ENCODE results near the gene MT1H. TPM values are rescaled to one million over a fixed set of nuclear protein-coding genes. Genes with fewer than 3 reads are reported as not detected.

The MT1H gene
- total and polyA plus RNA-seq, 2 donors = 0.85 to 50.7 TPM

DNA sequence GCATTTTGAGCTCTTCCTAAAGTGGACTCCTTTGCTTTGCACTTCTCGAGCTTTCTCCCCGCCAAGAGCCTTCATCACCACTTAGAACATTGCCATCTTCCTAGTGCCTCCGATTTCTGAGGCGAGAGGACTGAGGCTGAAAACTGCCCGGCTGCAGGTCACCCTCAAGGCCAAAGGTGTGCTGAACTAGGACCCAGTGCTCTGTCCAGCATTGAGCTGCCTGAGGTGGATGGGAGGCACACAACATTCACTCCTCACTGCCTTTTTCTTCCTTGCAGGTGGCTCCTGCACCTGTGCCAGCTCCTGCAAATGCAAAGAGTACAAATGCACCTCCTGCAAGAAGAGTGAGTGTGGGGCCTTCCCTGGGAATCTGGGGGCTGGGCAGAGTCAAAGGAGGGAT is 25.8 kb upstream of the MT1H start:
- peaks cover 86 to 100% of the 10 kb centered on the region in 2 donors for H3K27me3 ChIP-seq (ENCODE audit: control insufficient read depth in 2 of 2, insufficient read depth in 1 of 2, low read length in 1 of 2)
- 51% methylated on average over 5 of the region's 5 CpGs for WGBS
- H3K4me1 ChIP-seq (ENCODE audit: control insufficient read depth in 2 of 2, insufficient read depth in 2 of 2, low read length in 2 of 2) = peaks cover 7 to 10% of the 10 kb centered on the region in 2 donors
- H3K36me3 ChIP-seq (ENCODE audit: control insufficient read depth in 2 of 2, insufficient read depth in 2 of 2, low read length in 1 of 2) = no peaks in the 10 kb centered on the region
- no peak overlapping the region for H3K4me3 ChIP-seq (ENCODE audit: low read length in 2 of 2)
- no peak overlapping the region for H3K27ac ChIP-seq (ENCODE audit: low read depth in 1 of 2, low read length in 1 of 2)
- DNase-seq (ENCODE audit: low read depth in 6 of 9, low spot score in 9 of 9) = no peak
- no peaks in the 10 kb centered on the region for H3K9me3 ChIP-seq (ENCODE audit: control insufficient read depth in 2 of 2, insufficient read depth in 1 of 2, low read length in 1 of 2)

DNA sequence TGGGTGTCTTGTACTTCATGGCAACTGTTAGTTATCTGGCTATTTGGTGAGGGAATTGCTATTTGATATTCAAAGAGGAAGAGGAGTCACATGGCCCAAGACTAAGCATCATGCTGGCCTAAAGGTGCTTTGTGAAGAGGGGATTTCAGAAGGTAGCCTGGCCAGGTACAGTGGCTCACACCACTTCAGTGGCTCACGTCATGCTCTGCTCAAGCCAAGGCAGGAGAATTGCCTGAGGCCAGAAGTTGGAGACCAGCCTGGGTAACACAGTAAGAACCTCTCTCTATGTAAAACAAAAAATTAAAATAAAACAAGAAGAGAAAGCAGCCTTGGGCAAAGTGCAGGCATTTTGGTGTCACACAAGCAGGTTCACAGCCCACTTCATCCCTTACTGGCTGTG is 24.3 kb upstream of the MT1H start:
- H3K27me3 ChIP-seq (ENCODE audit: control insufficient read depth in 2 of 2, insufficient read depth in 1 of 2, low read length in 1 of 2) = peaks cover 78 to 99% of the 10 kb centered on the region in 2 donors
- DNase-seq (ENCODE audit: low read depth in 6 of 9, low spot score in 9 of 9) = no peak
- H3K4me1 ChIP-seq (ENCODE audit: control insufficient read depth in 2 of 2, insufficient read depth in 2 of 2, low read length in 2 of 2) = peaks cover 7 to 10% of the 10 kb centered on the region in 2 donors
- no peaks in the 10 kb centered on the region for H3K36me3 ChIP-seq (ENCODE audit: control insufficient read depth in 2 of 2, insufficient read depth in 2 of 2, low read length in 1 of 2)
- H3K27ac ChIP-seq (ENCODE audit: low read depth in 1 of 2, low read length in 1 of 2) = no peak overlapping the region
- 96% methylated on average over 1 of the region's 1 CpG for WGBS
- H3K4me3 ChIP-seq (ENCODE audit: low read length in 2 of 2) = no peak overlapping the region
- no peaks in the 10 kb centered on the region for H3K9me3 ChIP-seq (ENCODE audit: control insufficient read depth in 2 of 2, insufficient read depth in 1 of 2, low read length in 1 of 2)

DNA sequence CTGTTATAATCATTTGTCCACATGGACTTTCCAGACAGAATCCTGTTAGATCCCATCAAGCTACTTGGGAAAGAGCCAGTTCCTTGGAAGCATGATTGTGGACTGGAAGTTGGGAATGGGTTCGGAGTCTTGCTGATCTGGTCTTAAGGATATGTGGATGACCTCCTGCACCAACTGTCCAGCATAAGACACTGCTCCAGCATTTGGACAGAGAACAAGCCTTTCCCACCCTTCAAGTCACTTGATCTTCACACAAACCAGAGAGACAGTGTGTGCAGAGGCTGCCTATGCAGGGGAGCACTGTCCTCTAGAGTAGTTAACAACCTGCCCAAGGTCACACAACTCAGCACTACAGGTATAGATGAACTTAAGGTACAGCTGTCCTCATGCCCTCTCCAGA is 23.8 kb upstream of the MT1H start:
- 0% methylated on average over 1 of the region's 1 CpG for WGBS
- Histone ChIP-seq H3K9me3 (ENCODE audit: control insufficient read depth in 2 of 2, insufficient read depth in 1 of 2, low read length in 1 of 2) (no peaks in the 10 kb centered on the region), H3K27ac (ENCODE audit: low read depth in 1 of 2, low read length in 1 of 2) (no peak overlapping the region), H3K27me3 (ENCODE audit: control insufficient read depth in 2 of 2, insufficient read depth in 1 of 2, low read length in 1 of 2) (peaks cover 75 to 97% of the 10 kb centered on the region in 2 donors), H3K4me1 (ENCODE audit: control insufficient read depth in 2 of 2, insufficient read depth in 2 of 2, low read length in 2 of 2) (peaks cover 7 to 10% of the 10 kb centered on the region in 2 donors), H3K4me3 (ENCODE audit: low read length in 2 of 2) (no peak overlapping the region), H3K36me3 (ENCODE audit: control insufficient read depth in 2 of 2, insufficient read depth in 2 of 2, low read length in 1 of 2) (no peaks in the 10 kb centered on the region)
- DNase-seq (ENCODE audit: low read depth in 6 of 9, low spot score in 9 of 9) = no peak

GRCh38 chr16:56647641-56648431 is 21.8 kb upstream of the MT1H start:
- Histone ChIP-seq H3K4me3 (ENCODE audit: low read length in 2 of 2) (no peak overlapping the region), H3K4me1 (ENCODE audit: control insufficient read depth in 2 of 2, insufficient read depth in 2 of 2, low read length in 2 of 2) (peaks cover 7 to 10% of the 10 kb centered on the region in 2 donors), H3K27ac (ENCODE audit: low read depth in 1 of 2, low read length in 1 of 2) (no peak overlapping the region), H3K36me3 (ENCODE audit: control insufficient read depth in 2 of 2, insufficient read depth in 2 of 2, low read length in 1 of 2) (no peaks in the 10 kb centered on the region), H3K9me3 (ENCODE audit: control insufficient read depth in 2 of 2, insufficient read depth in 1 of 2, low read length in 1 of 2) (no peaks in the 10 kb centered on the region), H3K27me3 (ENCODE audit: control insufficient read depth in 2 of 2, insufficient read depth in 1 of 2, low read length in 1 of 2) (peaks cover 56 to 97% of the 10 kb centered on the region in 2 donors)
- 28% methylated on average over 33 of the region's 33 CpGs for WGBS
- DNase-seq (ENCODE audit: low read depth in 6 of 9, low spot score in 9 of 9) = no peak

DNA sequence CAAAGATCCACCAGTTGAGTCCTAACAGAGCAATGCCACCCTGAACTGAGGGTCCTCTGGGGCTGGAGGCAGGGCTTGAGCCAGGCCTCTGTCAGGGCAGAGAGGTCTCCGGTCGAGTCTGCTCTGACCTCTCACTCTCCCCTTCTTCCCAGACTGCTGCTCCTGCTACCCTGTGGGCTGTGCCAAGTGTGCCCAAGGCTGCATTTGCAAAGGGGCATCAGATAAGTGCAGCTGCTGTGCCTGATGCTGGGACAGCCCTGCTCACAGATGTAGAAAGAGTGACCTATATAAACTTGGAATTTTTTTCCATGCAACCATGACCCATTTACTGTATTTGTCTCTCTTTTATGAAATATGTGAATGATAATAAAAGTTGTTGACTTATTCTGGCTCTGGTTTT is 20.3 kb upstream of the MT1H start:
- peaks cover 44 to 93% of the 10 kb centered on the region in 2 donors for H3K27me3 ChIP-seq (ENCODE audit: control insufficient read depth in 2 of 2, insufficient read depth in 1 of 2, low read length in 1 of 2)
- no peaks in the 10 kb centered on the region for H3K4me1 ChIP-seq (ENCODE audit: control insufficient read depth in 2 of 2, insufficient read depth in 2 of 2, low read length in 2 of 2)
- no peaks in the 10 kb centered on the region for H3K9me3 ChIP-seq (ENCODE audit: control insufficient read depth in 2 of 2, insufficient read depth in 1 of 2, low read length in 1 of 2)
- no peaks in the 10 kb centered on the region for H3K36me3 ChIP-seq (ENCODE audit: control insufficient read depth in 2 of 2, insufficient read depth in 2 of 2, low read length in 1 of 2)
- DNase-seq (ENCODE audit: low read depth in 6 of 9, low spot score in 9 of 9) = no peak
- no peak overlapping the region for H3K27ac ChIP-seq (ENCODE audit: low read depth in 1 of 2, low read length in 1 of 2)
- WGBS = 97% methylated on average over 2 of the region's 2 CpGs
- H3K4me3 ChIP-seq (ENCODE audit: low read length in 2 of 2) = no peak overlapping the region

GRCh38 chr16:56649820-56650219 is 19.8 kb upstream of the MT1H start:
- WGBS = 90% methylated on average over 3 of the region's 3 CpGs
- Histone ChIP-seq H3K9me3 (ENCODE audit: control insufficient read depth in 2 of 2, insufficient read depth in 1 of 2, low read length in 1 of 2) (no peaks in the 10 kb centered on the region), H3K36me3 (ENCODE audit: control insufficient read depth in 2 of 2, insufficient read depth in 2 of 2, low read length in 1 of 2) (no peaks in the 10 kb centered on the region), H3K4me3 (ENCODE audit: low read length in 2 of 2) (no peak overlapping the region), H3K4me1 (ENCODE audit: control insufficient read depth in 2 of 2, insufficient read depth in 2 of 2, low read length in 2 of 2) (no peaks in the 10 kb centered on the region), H3K27ac (ENCODE audit: low read depth in 1 of 2, low read length in 1 of 2) (no peak overlapping the region), H3K27me3 (ENCODE audit: control insufficient read depth in 2 of 2, insufficient read depth in 1 of 2, low read length in 1 of 2) (peaks cover 41 to 90% of the 10 kb centered on the region in 2 donors)
- no peak for DNase-seq (ENCODE audit: low read depth in 6 of 9, low spot score in 9 of 9)

GRCh38 chr16:56651586-56651985 is 18.0 kb upstream of the MT1H start, which contains the start of gene MT1B:
Gene MT1B, plus strand, starts transcription at chr16:56651886. Its CDS starts 68 bp downstream, at chr16:56651954.
- H3K27me3 ChIP-seq (ENCODE audit: control insufficient read depth in 2 of 2, insufficient read depth in 1 of 2, low read length in 1 of 2) = peaks cover 28 to 90% of the 10 kb centered on the region in 2 donors
- DNase-seq (ENCODE audit: low read depth in 6 of 9, low spot score in 9 of 9) = no peak
- H3K9me3 ChIP-seq (ENCODE audit: control insufficient read depth in 2 of 2, insufficient read depth in 1 of 2, low read length in 1 of 2) = no peaks in the 10 kb centered on the region
- H3K27ac ChIP-seq (ENCODE audit: low read depth in 1 of 2, low read length in 1 of 2) = no peak within 1 kb of the TSS
- H3K36me3 ChIP-seq (ENCODE audit: control insufficient read depth in 2 of 2, insufficient read depth in 2 of 2, low read length in 1 of 2) = no peaks in the 10 kb centered on the region
- no peak within 1 kb of the TSS for H3K4me3 ChIP-seq (ENCODE audit: low read length in 2 of 2)
- 80% methylated on average over 7 of the region's 7 CpGs for WGBS
- no peaks in the 10 kb centered on the region for H3K4me1 ChIP-seq (ENCODE audit: control insufficient read depth in 2 of 2, insufficient read depth in 2 of 2, low read length in 2 of 2)

DNA sequence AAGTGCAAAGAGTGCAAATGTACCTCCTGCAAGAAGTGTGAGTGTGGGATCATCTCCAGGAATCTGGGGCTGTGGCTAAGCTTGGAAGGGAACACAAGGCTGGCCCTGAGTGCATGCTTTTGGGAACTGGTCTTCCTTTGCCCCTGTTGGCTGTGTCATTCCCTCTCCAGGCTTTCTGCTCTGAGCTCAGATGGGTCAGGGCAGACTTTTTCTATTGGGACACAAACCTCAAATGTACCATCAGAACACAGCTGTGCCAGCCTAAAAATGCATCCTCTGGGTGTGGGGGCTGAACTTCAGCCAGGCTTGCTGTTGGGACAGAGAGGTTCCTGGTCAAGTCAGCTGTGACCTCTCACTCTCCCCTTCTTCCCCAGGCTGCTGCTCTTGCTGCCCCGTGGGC is 17.0 kb upstream of the MT1H start:
- 73% methylated on average over 1 of the region's 1 CpG for WGBS
- H3K27me3 ChIP-seq (ENCODE audit: control insufficient read depth in 2 of 2, insufficient read depth in 1 of 2, low read length in 1 of 2) = peaks cover 26 to 90% of the 10 kb centered on the region in 2 donors
- H3K4me3 ChIP-seq (ENCODE audit: low read length in 2 of 2) = no peak overlapping the region
- H3K27ac ChIP-seq (ENCODE audit: low read depth in 1 of 2, low read length in 1 of 2) = no peak overlapping the region
- no peaks in the 10 kb centered on the region for H3K36me3 ChIP-seq (ENCODE audit: control insufficient read depth in 2 of 2, insufficient read depth in 2 of 2, low read length in 1 of 2)
- no peaks in the 10 kb centered on the region for H3K9me3 ChIP-seq (ENCODE audit: control insufficient read depth in 2 of 2, insufficient read depth in 1 of 2, low read length in 1 of 2)
- DNase-seq (ENCODE audit: low read depth in 6 of 9, low spot score in 9 of 9) = no peak
- peaks cover 1 to 3% of the 10 kb centered on the region in 2 donors for H3K4me1 ChIP-seq (ENCODE audit: control insufficient read depth in 2 of 2, insufficient read depth in 2 of 2, low read length in 2 of 2)

GRCh38 chr16:56653218-56653617 is 16.4 kb upstream of the MT1H start:
- no peak for DNase-seq (ENCODE audit: low read depth in 6 of 9, low spot score in 9 of 9)
- H3K4me3 ChIP-seq (ENCODE audit: low read length in 2 of 2) = no peak overlapping the region
- H3K9me3 ChIP-seq (ENCODE audit: control insufficient read depth in 2 of 2, insufficient read depth in 1 of 2, low read length in 1 of 2) = peaks cover 0 to 2% of the 10 kb centered on the region in 2 donors
- no peaks in the 10 kb centered on the region for H3K36me3 ChIP-seq (ENCODE audit: control insufficient read depth in 2 of 2, insufficient read depth in 2 of 2, low read length in 1 of 2)
- H3K27me3 ChIP-seq (ENCODE audit: control insufficient read depth in 2 of 2, insufficient read depth in 1 of 2, low read length in 1 of 2) = peaks cover 25 to 90% of the 10 kb centered on the region in 2 donors
- WGBS = 85% methylated on average over 7 of the region's 7 CpGs
- peaks cover 6 to 7% of the 10 kb centered on the region in 2 donors for H3K4me1 ChIP-seq (ENCODE audit: control insufficient read depth in 2 of 2, insufficient read depth in 2 of 2, low read length in 2 of 2)
- no peak overlapping the region for H3K27ac ChIP-seq (ENCODE audit: low read depth in 1 of 2, low read length in 1 of 2)

Measured in thymus (tissue), 11 donors.